Measurements from ENCODE around the gene P2RX2. TPM values are rescaled to one million over a fixed set of nuclear protein-coding genes. Genes with fewer than 3 reads are reported as not detected.
A peak's percentile ranks its signal among the peaks of the same experiment; 100 is the strongest.
"Not testable (repeated sequence)": the region's sequence is repeated elsewhere in the genome, so short reads cannot be mapped to it uniquely, and the experiment has no call there.

Gene P2RX2
- total and polyA plus RNA-seq, 8 donors: 0.08 to 12.0 (median 0.37) TPM; not detected in 3

DNA sequence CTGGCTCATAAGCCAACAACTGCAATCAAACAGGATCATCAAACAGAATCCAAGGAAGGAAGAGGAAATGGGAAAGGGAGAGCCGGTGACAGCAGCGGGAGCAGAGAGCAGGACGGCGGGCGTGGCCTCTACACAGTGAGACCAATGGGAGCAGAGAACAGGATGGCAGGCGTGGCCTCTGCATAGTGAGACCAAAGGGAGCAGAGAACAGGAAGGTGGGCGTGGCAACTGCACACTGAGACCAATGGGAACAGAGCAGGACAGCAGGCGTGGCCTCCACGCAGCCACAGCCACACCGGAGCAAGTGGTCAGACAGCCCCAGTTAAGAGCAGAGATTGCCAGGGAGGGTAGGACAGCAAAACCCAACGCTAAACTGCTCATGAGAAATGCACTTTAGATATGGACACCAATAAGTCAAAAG is 24.6 kb upstream of the P2RX2 start:
- H3K9me3 ChIP-seq: no peaks in the 10 kb centered on the region
- no peak overlapping the region for H3K4me3 ChIP-seq
- intact Hi-C loops (cut with DNase I): no loop called here
- no peaks in the 10 kb centered on the region for H3K27me3 ChIP-seq
- H3K4me1 ChIP-seq: no peaks in the 10 kb centered on the region
- TF ChIP-seq, protein P1, sequence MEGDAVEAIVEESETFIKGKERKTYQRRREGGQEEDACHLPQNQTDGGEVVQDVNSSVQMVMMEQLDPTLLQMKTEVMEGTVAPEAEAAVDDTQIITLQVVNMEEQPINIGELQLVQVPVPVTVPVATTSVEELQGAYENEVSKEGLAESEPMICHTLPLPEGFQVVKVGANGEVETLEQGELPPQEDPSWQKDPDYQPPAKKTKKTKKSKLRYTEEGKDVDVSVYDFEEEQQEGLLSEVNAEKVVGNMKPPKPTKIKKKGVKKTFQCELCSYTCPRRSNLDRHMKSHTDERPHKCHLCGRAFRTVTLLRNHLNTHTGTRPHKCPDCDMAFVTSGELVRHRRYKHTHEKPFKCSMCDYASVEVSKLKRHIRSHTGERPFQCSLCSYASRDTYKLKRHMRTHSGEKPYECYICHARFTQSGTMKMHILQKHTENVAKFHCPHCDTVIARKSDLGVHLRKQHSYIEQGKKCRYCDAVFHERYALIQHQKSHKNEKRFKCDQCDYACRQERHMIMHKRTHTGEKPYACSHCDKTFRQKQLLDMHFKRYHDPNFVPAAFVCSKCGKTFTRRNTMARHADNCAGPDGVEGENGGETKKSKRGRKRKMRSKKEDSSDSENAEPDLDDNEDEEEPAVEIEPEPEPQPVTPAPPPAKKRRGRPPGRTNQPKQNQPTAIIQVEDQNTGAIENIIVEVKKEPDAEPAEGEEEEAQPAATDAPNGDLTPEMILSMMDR (IDR thresholded peaks at IDR 0.05): no peak
- no peaks in the 10 kb centered on the region for H3K36me3 ChIP-seq
- FAIRE-seq (peak; percentile 80), ATAC-seq (peak; percentile 95 to 99 (median 99)), DNase-seq (peak; percentile 80 to 94 (median 84))
- H3K27ac ChIP-seq: peak overlapping the region in 1 of 4 donors; percentile 8
- WGBS, 2 donors: 14% methylated on average over 11 of the region's 11 CpGs

DNA sequence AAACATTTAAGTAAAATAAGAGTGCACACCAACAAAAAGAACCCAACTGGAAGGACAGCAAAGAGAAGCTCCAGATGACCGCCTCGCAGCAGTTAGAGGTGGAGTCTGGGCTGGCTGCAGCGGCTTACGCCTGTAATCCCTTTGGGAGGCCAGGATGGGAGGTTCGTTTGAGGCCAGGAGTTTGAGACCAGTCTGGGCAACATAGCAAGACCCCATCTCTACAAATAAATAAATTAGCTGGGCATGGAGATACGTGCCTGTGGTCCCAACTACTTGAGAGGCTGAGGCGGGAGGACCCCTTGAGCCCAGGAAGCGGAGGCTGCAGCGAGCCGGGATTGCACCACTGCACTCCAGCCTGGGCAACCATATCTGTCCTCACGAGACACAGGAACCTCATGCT is 23.4 kb upstream of the P2RX2 start:
- TF ChIP-seq, protein P1 (IDR thresholded peaks at IDR 0.05): no peak
- Histone ChIP-seq H3K4me3 (no peak overlapping the region), H3K9me3 (no peaks in the 10 kb centered on the region), H3K27me3 (no peaks in the 10 kb centered on the region), H3K36me3 (no peaks in the 10 kb centered on the region), H3K4me1 (no peaks in the 10 kb centered on the region), H3K27ac (no peak overlapping the region)
- ATAC-seq: no peak
- peak in 1 of 6 donors; percentile 12 for DNase-seq
- no peak for FAIRE-seq
- intact Hi-C loops (cut with DNase I): no loop called here
- 74 to 77% methylated on average over 11 of the region's 11 CpGs for WGBS, 2 donors

DNA sequence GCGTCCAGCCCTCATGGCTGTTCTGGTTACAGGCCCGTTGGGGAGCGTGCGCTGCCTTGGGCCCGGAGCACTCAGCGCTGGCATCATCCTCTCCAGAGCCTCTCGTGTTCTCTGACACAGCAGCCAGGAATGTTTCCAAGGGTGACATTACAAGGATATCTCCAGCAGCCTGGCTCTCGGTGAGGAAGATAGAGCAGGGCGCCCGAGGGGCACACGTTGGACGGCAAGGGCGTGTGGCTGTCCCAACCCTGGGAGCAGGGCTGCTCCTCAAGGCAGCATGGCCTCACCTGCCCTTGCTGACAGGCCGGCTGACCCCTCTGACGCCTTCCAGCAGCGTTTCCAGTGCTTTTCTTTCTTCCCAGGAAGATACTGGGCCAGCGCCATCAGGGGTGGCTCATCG is 22.6 kb upstream of the P2RX2 start:
- Histone ChIP-seq H3K36me3 (no peaks in the 10 kb centered on the region), H3K9me3 (no peaks in the 10 kb centered on the region), H3K4me3 (no peak overlapping the region), H3K27me3 (no peaks in the 10 kb centered on the region), H3K27ac (no peak overlapping the region), H3K4me1 (peaks cover 0 to 6% (median 0%) of the 10 kb centered on the region in 3 donors)
- ATAC-seq (no peak), FAIRE-seq (no peak), DNase-seq (peak in 1 of 6 donors; percentile 47)
- intact Hi-C loops (cut with DNase I): no loop called here
- TF ChIP-seq, protein P1 (IDR thresholded peaks at IDR 0.05): no peak
- 61 to 64% methylated on average over 16 to 18 of the region's 18 CpGs for WGBS, 2 donors

DNA sequence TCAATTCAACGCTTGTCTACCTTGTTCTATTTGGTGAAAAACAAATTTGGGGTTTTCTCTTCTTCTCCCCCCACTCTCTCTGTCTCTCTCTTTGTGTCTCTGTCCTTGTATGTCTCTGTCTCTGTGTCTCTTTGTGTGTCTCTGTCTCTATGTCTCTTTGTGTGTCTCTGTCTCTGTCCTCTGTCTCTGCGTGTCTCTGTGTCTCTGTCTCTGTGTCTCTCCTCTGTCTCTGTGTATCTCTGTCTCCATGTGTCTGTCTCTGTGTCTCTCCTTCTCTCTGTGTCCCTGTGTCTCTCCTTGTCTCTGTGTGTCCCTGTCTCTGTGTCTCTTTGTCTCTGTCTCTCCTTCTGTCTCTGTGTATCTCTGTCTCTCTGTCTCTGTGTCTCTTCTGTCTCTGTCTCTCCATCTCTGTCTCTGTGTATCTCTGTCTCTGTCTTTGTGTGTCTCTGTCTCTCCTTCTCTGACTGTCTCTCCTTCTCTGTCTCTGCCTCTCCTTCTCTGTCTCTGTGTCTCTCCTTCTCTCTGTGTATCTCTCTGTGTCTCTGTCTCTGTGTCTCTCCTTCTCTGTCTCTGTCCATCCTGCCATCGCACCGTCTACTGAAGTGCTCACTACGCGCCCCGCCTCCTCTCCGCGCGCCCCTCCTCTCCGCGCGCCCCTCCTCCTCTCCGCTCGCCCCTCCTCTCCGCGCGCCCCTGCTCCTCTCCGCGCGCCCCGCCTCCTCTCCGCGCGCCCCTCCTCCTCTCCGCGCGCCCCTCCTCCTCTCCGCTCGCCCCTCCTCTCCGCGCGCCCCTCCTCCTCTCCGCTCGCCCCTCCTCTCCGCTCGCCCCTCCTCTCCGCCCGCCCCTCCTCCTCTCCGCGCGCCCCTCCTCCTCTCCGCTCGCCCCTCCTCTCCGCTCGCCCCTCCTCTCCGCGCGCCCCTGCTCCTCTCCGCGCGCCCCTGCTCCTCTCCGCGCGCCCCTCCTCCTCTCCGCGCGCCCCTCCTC is 21.0 kb upstream of the P2RX2 start:
- DNase-seq: peak in 1 of 6 donors; percentile 17
- no peak for FAIRE-seq
- ATAC-seq: no peak
- peaks cover 0 to 7% (median 0%) of the 10 kb centered on the region in 3 donors for H3K4me1 ChIP-seq
- no peaks in the 10 kb centered on the region for H3K27me3 ChIP-seq
- no peaks in the 10 kb centered on the region for H3K36me3 ChIP-seq
- intact Hi-C loops (cut with DNase I): no loop called here
- H3K27ac ChIP-seq: no peak overlapping the region
- TF ChIP-seq, protein P1 (IDR thresholded peaks at IDR 0.05): no peak
- peak overlapping the region in 1 of 4 donors; percentile 29 for H3K4me3 ChIP-seq
- WGBS, 2 donors: 4 to 8% methylated on average over 17 to 57 of the region's 58 CpGs
- H3K9me3 ChIP-seq: no peaks in the 10 kb centered on the region

DNA sequence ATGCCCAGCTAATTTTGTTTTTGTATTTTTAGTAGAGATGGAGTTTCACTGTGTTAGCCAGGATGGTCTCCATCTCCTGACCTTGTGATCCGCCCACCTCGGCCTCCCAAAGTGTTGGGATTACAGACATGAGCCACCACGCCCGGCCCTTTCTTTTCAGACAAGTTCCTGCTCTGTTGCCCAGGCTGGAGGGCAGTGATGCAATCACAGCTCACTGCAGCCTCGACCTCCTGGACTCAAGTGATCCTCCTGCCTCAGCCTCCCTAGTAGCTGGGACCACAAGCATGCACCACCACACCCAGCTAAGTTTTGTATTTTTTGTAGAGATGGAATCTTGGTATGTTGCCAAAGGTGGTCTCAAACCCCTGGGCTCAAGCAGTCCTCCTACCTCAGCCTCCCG is 19.1 kb upstream of the P2RX2 start:
- DNase-seq: peak in 1 of 6 donors; percentile 20
- H3K27ac ChIP-seq; H3K4me3 ChIP-seq; intact Hi-C loops (cut with DNase I); H3K4me1 ChIP-seq; H3K9me3 ChIP-seq; FAIRE-seq; ATAC-seq; H3K27me3 ChIP-seq; H3K36me3 ChIP-seq: not testable (repeated sequence)
- WGBS, 2 donors: 66 to 72% methylated on average over 6 of the region's 6 CpGs
